ENCODE data around the gene PTPRM.
"Not testable (repeated sequence)": the region's sequence is repeated elsewhere in the genome, so short reads cannot be mapped to it uniquely, and the experiment has no call there.

The PTPRM gene

DNA sequence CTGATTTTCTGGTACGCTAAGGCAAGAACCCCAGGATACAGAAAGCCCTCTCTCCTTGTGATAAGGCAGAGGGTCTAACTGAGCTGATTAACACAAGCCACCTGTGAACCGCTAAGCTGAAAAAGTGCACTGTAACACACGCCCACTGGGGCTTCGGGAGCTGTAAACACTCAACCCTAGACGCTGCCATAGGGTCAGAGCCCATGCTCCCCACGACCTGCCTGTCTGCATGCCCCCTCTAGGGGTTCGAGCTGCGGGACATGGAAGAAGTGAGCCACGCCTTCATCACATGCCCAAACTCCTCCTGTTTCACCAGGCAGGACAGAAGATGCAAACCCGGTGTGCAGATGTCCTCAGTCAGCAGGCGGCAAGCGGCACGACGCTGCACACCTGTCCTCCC is 868.3 kb downstream of the PTPRM start:
- DNase-seq (ENCODE audit: low spot score): no peak

- no peak for DNase-seq (ENCODE audit: low spot score)
Measured at GRCh38 chr18:8439055-8439454, 871.9 kb downstream of the PTPRM start.

GRCh38 chr18:8443505-8443904 is 876.4 kb downstream of the PTPRM start:
- DNase-seq (ENCODE audit: low spot score): no peak

- DNase-seq (ENCODE audit: low spot score): not testable (repeated sequence)
Measured at GRCh38 chr18:8446936-8447335, 879.8 kb downstream of the PTPRM start.

GRCh38 chr18:8448130-8448529 is 881.0 kb downstream of the PTPRM start:
- DNase-seq (ENCODE audit: low spot score): no peak

DNA sequence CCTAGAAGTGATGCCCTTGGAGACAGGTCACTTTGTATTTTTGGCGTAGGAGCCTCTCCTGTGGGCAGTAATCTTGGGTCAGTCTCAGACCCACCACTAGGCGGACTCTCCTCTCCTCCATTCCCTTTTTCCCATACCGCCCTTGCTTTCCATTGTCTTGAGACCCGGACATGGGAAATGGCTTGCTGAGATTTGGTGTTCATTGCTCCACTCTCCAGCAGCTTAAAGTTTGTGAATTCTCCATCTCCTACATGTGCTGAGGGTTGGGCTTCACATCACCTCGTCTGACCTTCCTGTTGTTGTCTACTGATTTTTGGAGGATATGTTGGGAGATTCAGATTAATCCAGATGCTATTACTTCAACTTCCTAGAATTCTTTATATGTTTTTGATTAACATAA is 882.9 kb downstream of the PTPRM start:
- DNase-seq (ENCODE audit: low spot score): no peak

DNA sequence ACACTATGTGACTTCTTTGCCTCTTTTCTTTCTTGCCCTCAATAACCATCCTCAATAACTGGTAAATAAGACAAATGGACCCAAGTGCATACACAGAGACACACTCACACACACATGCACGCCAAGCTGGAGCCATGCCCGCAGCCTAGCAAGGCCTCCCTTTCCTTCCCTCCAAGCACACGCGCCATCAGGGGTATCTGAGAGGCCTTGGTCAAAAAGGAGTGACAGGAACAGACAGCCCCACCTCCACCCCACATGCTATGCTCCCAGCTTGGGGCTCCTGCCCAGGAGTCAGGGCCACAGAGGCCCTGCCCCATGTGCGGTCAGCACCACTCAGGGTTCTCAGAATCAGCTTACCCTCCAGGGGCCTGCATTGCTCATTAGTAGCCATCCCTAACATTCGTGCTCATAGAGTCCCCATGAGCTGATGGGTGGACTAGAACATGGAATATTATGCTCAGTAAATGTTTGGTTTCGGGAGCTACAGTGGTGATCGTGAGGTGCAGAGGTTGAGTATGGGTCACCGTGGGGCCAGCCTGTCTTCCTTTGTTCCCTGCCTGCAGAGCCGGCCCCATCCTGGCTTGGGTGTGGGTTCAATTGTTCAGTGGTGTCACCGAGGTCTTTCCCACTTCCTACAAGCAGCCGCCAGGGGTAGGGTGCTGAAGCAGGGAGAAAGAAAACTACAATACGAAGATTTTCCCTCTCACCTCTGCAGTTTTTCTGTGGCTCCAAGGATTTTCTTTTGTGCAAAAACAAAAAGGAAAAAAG is 884.0 kb downstream of the PTPRM start:
- DNase-seq (ENCODE audit: low spot score): no peak

DNA sequence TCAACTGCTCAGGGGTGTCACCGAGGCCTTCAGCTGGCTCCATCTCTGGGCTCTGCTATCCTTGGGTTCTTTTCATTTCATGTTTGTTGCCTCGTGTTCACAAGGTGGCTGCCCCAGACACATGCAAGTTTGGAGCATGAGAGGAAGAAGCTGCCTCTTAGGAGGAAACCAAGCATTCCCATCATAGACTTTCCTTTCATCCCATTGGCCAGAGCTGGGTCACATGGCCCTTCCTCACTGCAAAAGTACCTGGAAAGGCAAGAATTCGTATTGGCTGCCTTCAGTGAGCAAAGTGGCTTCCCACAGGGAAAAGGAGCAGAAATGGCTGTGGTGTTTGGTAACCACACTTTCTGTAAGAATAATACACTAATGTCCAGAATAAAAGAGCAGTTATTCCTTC is 886.4 kb downstream of the PTPRM start:
- DNase-seq (ENCODE audit: low spot score): no peak

GRCh38 chr18:8454136-8454535 is 887.0 kb downstream of the PTPRM start:
- DNase-seq (ENCODE audit: low spot score): no peak

GRCh38 chr18:8455661-8456614 is 888.8 kb downstream of the PTPRM start:
- no peak for DNase-seq (ENCODE audit: low spot score)

Measured in hepatic stellate cell (primary cell).